HG02571 (cell line): Measurements from ENCODE around the gene LARGE2.

Experiments used
- ATAC-seq: cut with Tn5 transposase; IDR thresholded peaks from one replicate; pipeline ENCODE4 v1.9.1; 2021; ENCODE audit warnings: mild to moderate bottlenecking, moderate library complexity; ENCODE audit not compliant: unreplicated experiment

LARGE2 gene

DNA sequence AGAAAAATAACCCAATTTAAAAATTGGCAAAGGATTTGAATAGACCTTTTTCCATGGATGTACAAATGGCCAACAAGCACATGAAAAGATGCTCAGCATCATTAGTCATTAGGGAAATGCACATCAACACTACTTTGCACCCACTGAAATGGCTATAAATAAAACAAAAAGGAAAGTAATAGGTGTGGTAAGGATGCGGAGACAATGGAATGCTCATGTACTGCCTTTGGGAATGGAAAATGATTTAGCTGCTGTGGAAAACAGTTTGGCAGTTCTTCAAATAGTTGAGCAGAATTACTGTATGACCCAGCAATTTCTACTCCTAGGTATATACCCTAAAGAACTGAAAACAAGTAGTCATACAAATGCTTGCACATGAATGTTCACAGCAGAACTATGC is 37.4 kb downstream of the LARGE2 start:
- ATAC-seq, result no peak

DNA sequence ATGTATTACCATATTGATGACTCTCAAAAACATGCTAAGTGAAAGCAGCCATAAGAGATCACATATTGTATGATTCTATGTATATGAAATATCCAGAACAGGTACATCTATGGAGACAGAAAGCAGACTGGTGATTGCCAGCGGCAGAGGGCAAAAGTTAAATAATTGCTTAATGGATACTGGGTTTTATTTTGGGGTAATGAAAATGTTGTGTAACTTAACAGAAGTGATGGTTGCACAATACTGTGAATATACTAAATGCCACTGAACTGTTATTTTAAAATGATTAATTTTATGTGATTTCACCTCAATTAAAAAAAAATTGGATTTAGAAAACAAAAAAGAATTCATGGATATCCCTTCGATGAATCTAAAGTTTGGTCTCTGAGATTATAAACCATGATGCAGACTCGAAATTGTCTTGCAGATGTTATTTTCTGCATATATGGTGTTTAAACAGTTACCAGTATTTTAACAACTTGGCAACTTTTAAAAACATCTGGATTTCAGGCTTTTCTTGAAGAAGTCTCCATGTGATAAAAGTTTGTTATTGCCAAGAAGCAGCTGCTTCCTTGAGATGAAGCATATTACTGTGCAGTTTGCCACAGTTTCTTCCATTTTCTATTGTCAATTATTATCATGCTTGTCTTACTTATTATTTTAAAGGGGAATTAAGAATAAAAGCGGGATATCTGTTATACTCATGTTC is 38.1 kb downstream of the LARGE2 start:
- ATAC-seq, result no peak

DNA sequence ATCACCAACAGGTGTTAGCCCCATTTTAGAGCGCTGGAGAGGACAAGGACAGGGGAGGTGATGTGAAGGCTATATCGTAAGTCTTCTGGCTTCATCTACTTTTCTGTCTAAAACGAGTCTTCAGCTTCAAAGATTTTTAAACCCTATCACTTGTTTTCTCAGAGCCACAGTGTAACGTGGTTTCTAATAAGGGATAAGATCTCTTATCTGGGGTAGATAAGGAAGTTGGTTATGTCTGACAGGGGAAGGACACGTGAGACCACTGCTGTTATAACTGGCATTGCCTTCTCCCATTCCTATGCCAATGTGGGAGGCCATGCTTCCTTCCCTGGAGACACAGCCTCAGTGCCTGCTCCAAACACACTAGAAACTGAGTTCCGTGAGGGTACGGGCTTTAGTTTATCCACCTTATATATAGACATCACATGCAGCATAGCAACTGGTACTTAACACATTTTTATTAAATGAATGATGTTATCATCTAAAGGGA is 39.3 kb downstream of the LARGE2 start:
- ATAC-seq, result no peak

DNA sequence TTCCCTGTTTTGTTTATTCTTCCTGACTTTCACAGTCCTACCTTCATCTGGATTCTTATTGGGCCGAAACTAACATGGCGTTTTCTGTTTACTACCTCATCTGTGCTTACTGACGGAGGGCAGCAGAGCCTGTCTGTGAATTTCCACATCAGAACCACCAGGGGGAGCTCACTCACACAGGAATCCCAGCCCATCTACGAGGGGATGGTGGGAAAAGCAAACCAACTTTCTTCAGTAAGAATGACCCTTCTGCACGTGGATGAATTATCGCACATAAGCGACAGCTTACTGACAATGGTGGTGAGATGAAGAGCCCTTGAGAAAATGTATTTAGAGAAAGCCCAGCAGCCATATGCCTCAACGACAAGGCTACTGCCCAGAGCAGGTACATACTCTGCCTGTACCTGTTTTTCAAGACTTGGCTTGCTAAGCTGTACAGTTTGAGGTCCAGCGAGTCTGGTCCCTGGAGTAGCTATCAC is 42.5 kb downstream of the LARGE2 start:
- ATAC-seq, result no peak

DNA sequence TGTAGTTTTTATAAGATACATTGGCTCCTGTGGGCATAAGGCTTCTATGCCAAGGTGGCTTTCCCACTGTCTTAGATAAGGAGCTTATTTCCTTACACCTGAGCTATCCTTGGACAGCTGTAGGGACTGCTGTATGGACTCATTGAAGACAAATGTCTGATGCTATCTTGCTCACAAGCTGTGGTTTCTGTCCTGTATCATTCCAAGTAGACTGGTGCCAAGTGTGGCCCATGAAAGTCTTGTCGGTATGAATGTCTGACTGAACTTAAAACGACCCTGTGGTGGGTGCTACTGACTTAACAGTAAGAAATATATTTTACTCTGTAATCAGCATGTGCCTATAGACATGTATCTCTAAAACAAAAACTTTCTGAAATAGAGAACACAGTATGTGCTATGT is 45.0 kb downstream of the LARGE2 start:
- no peak for ATAC-seq

DNA sequence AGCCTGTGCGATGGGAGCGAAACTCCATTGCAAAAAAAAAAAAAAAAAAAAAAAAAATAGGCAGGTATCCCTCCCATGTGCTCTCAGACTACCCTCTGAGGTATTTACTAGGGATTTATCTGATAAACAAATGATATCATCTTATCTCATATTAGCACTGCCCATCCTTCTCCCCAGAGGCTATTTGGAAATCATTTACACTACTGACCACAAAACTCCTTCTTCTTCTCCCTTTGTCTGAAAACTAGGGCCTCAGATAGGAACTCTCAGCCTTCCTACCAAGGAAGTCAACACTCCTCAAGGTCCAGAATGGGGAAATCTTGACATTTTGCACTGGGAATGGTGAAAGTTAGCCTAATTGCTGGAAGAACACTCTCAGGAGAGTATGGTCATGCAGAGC is 46.4 kb downstream of the LARGE2 start:
- no peak for ATAC-seq

DNA sequence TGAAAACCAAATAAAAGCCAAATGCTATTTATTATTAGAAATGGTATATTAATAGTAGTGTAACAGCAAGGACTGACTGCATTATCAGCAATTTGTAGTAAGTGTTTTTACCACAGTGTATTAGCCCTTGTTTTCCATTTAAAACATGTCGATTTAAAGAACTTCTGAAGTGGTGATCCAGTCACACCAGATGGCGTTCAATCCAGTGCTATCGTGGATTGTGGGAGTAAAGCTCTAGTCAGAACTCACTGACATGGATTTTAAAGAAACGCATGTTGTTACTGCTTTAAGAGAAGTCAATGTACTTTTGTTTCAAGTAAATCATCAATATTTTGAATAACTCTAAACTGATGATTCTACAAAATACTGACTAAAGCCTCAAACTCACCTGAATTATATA is 51.1 kb downstream of the LARGE2 start:
- ATAC-seq, result no peak

DNA sequence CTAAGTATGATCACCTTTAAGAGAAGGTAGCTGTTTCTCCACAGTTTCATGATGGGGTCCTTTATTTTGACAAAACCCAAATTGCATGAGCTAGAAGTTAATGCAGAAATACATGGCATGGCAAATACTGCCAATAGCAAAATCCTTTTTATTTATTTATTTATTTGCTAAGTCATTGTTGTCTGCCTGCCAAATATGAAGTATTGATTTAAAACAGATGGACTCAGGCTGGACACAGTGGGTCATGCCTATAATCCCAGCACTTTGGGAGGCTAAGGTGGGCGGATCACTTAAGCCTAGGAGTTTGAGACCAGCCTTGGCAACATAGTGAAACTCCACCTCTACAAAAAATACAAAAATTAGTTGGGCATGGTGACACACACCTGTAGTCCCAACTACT is 52.4 kb downstream of the LARGE2 start:
- no peak for ATAC-seq
